H1 (cell line): ENCODE data around the gene CCDC40. TPM values are rescaled to one million over a fixed set of nuclear protein-coding genes. Genes with fewer than 3 reads are reported as not detected.

Experiments used
- CTCF ChIA-PET: fragments of 300-600 bp; sonication (Branson Sonifier 250); formaldehyde crosslinking; loops from one replicate; lab custom pipeline; 2021; ENCODE audit not compliant: partially characterized antibody; lab: Charles Lee
- POLR2A ChIA-PET: fragments of 300-600 bp; sonication (Branson Sonifier 250); formaldehyde crosslinking; loops from one replicate; lab custom pipeline; 2021; ENCODE audit warnings: inconsistent platforms; ENCODE audit not compliant: partially characterized antibody; lab: Charles Lee
- DNase-seq, 2 experiments: peaks; one replicate each; pipeline versions ENCODE4 v3.0.0 to v3.0.0-alpha.2; 2010 to 2022; ENCODE audit warnings: low spot score in 2 of 2, low read depth in 1 of 2, mixed read lengths in 1 of 2
- FAIRE-seq: peaks from 2 replicates; lab custom pipeline; 2011; peaks lifted over from hg19 to GRCh38; lab: Jason Lieb, UNC
- H2AFZ ChIP-seq: 2 replicates; pipeline ENCODE4 v1.8.1; 2012; ENCODE audit warnings: low read length, inconsistent platforms
- H2AK5ac ChIP-seq: 2 replicates; pipeline ENCODE4 v1.6.1; 2013; ENCODE audit warnings: low read depth, low read length
- H2BK120ac ChIP-seq: replicated peaks from 2 replicates; pipeline ENCODE3; 2013; ENCODE audit warnings: low read depth, low read length, inconsistent platforms
- H2BK12ac ChIP-seq: 2 replicates; pipeline ENCODE4 v1.6.1; 2013; ENCODE audit warnings: low read depth, low read length
- H2BK15ac ChIP-seq: 2 replicates; pipeline ENCODE4 v1.6.1; 2013; ENCODE audit warnings: low read length
- H2BK20ac ChIP-seq: 2 replicates; pipeline ENCODE4 v1.6.1; 2013; ENCODE audit warnings: low read length
- H2BK5ac ChIP-seq: 2 replicates; pipeline ENCODE4 v1.6.1; 2013; ENCODE audit warnings: low read depth, low read length
- H3K14ac ChIP-seq: 2 replicates; pipeline ENCODE4 v1.6.1; 2013; ENCODE audit warnings: inconsistent platforms; ENCODE audit not compliant: insufficient read length
- H3K18ac ChIP-seq: 2 replicates; pipeline ENCODE4 v1.6.1; 2013; ENCODE audit warnings: low read length; ENCODE audit errors: extremely low read depth
- H3K23ac ChIP-seq: 2 replicates; pipeline ENCODE4 v1.6.1; 2013; ENCODE audit warnings: inconsistent platforms; ENCODE audit not compliant: insufficient read length
- H3K23me2 ChIP-seq: 2 replicates; pipeline ENCODE4 v1.6.1; 2013; ENCODE audit warnings: low read depth, low read length
- H3K27ac ChIP-seq: 2 replicates; pipeline ENCODE4 v1.6.1; 2011; ENCODE audit warnings: low read depth, low read length, inconsistent platforms
- H3K27me3 ChIP-seq, 4 experiments: replicated peaks in 1 of 4; 1 replicate in 1 of 4; 2 replicates in 3 of 4; pipeline versions ENCODE4 v1.6.1 to v1.8.1; 2011 to 2013; ENCODE audit warnings: low read length in 3 of 4, mild to moderate bottlenecking in 3 of 4, inconsistent platforms in 2 of 4, mixed read lengths in 2 of 4, moderate library complexity in 1 of 4; ENCODE audit not compliant: control insufficient read depth in 3 of 4, insufficient read depth in 3 of 4; ENCODE audit errors: extremely low read depth in 1 of 4
- H3K36me3 ChIP-seq, 4 experiments: 2 replicates each; pipeline versions ENCODE4 v1.6.1 to v1.8.1; 2011 to 2013; ENCODE audit warnings: mild to moderate bottlenecking in 4 of 4, low read length in 3 of 4, moderate library complexity in 2 of 4, control low read depth in 1 of 4, inconsistent platforms in 1 of 4; ENCODE audit not compliant: insufficient read depth in 4 of 4, control insufficient read depth in 2 of 4
- H3K4ac ChIP-seq: replicated peaks from 2 replicates; pipeline ENCODE3; 2013; ENCODE audit warnings: low read length, low read depth, mixed read lengths, inconsistent platforms; ENCODE audit not compliant: insufficient read length
- H3K4me1 ChIP-seq, 4 experiments: replicated peaks in 1 of 4; 1 replicate in 1 of 4; 2 replicates in 3 of 4; pipeline versions ENCODE4 v1.6.1 to v1.8.1; 2011 to 2013; ENCODE audit warnings: low read length in 3 of 4, inconsistent platforms in 2 of 4, mixed read lengths in 1 of 4; ENCODE audit not compliant: insufficient read depth in 4 of 4, control insufficient read depth in 3 of 4
- H3K4me2 ChIP-seq, 2 experiments: 2 replicates each; pipeline versions ENCODE4 v1.6.1 to v1.8.1; 2011 to 2013; ENCODE audit warnings: low read depth in 2 of 2, low read length in 2 of 2, control low read depth in 1 of 2, inconsistent platforms in 1 of 2, mild to moderate bottlenecking in 1 of 2; ENCODE audit not compliant: insufficient read depth in 1 of 2
- H3K4me3 ChIP-seq, 4 experiments: fragments of 200-600, 300-600 bp in 1 of 4; sonication (generic), shearing (Covaris generic), sonication (Bioruptor Twin) in 1 of 4; 2 replicates each; pipeline versions ENCODE4 v1.5.1 to v1.8.1; 2011 to 2016; ENCODE audit warnings: low read length in 4 of 4, low read depth in 3 of 4, control low read depth in 2 of 4, inconsistent platforms in 2 of 4, mild to moderate bottlenecking in 2 of 4, mixed read lengths in 1 of 4, moderate library complexity in 1 of 4; ENCODE audit not compliant: insufficient read depth in 2 of 4; ENCODE audit errors: extremely low read depth in 1 of 4
- H3K56ac ChIP-seq: replicated peaks from 2 replicates; pipeline ENCODE3; 2013; ENCODE audit warnings: low read depth, mild to moderate bottlenecking, mixed read lengths, low read length, inconsistent platforms; ENCODE audit not compliant: insufficient read length
- H3K79me1 ChIP-seq: 2 replicates; pipeline ENCODE4 v1.6.1; 2013; ENCODE audit warnings: low read depth, low read length, control low read depth
- H3K79me2 ChIP-seq, 2 experiments: 2 replicates each; pipeline versions ENCODE4 v1.6.1 to v1.8.1; 2012 to 2013; ENCODE audit warnings: low read length in 2 of 2, mild to moderate bottlenecking in 2 of 2, inconsistent platforms in 1 of 2; ENCODE audit not compliant: insufficient read depth in 2 of 2, control insufficient read depth in 1 of 2
- H3K9ac ChIP-seq, 4 experiments: replicated peaks in 1 of 4; 1 replicate in 1 of 4; 2 replicates in 3 of 4; pipeline versions ENCODE4 v1.6.1 to v1.8.1; 2011 to 2013; ENCODE audit warnings: low read depth in 3 of 4, low read length in 3 of 4, control low read depth in 2 of 4, mild to moderate bottlenecking in 2 of 4, moderate library complexity in 2 of 4, inconsistent platforms in 1 of 4; ENCODE audit errors: extremely low read depth in 1 of 4
- H3K9me3 ChIP-seq, 2 experiments: 2 replicates each; pipeline versions ENCODE4 v1.6.1 to v1.8.1; 2012 to 2013; ENCODE audit warnings: mild to moderate bottlenecking in 2 of 2, moderate library complexity in 2 of 2, control low read depth in 1 of 2, inconsistent platforms in 1 of 2, low read depth in 1 of 2, low read length in 1 of 2, mixed read lengths in 1 of 2; ENCODE audit not compliant: insufficient read depth in 2 of 2
- H4K20me1 ChIP-seq, 2 experiments: replicated peaks in 1 of 2; 2 replicates each; pipeline versions ENCODE3 to v1.8.1; 2011 to 2013; ENCODE audit warnings: inconsistent platforms in 2 of 2, low read length in 2 of 2, mild to moderate bottlenecking in 1 of 2; ENCODE audit not compliant: insufficient read depth in 2 of 2, control insufficient read depth in 1 of 2
- H4K5ac ChIP-seq: 2 replicates; pipeline ENCODE4 v1.6.1; 2013; ENCODE audit warnings: low read length, low read depth, mixed read lengths, inconsistent platforms; ENCODE audit not compliant: insufficient read length
- H4K8ac ChIP-seq: 2 replicates; pipeline ENCODE4 v1.8.0; 2013; ENCODE audit warnings: mild to moderate bottlenecking, moderate library complexity, low read length, inconsistent platforms; ENCODE audit not compliant: insufficient read depth; ENCODE audit errors: extremely low read depth
- H4K91ac ChIP-seq: replicated peaks from 2 replicates; pipeline ENCODE3; 2013; ENCODE audit warnings: low read length, mixed read lengths, inconsistent platforms; ENCODE audit not compliant: insufficient read length
- CREB1 ChIP-seq: IDR thresholded peaks from 2 replicates; pipeline ENCODE4 v1.6.1; 2012; ENCODE audit warnings: inconsistent platforms
- POLR2AphosphoS5 ChIP-seq: IDR thresholded peaks from 2 replicates; pipeline ENCODE4 v1.6.1; 2011; ENCODE audit warnings: low read depth, low read length
- RBBP5 ChIP-seq: IDR thresholded peaks from 2 replicates; pipeline ENCODE4 v1.7.1; 2012; ENCODE audit warnings: low read depth, mild to moderate bottlenecking, inconsistent platforms, low read length, moderate library complexity, borderline replicate concordance
- RFX5 ChIP-seq: IDR thresholded peaks from 2 replicates; pipeline ENCODE4 v1.6.1; 2011; ENCODE audit warnings: low read depth, low read length, improper control_type of control experiment, borderline replicate concordance
- TAF1 ChIP-seq: IDR thresholded peaks from 2 replicates; pipeline ENCODE4 v1.6.1; 2011; ENCODE audit warnings: mild to moderate bottlenecking, low read depth, low read length
- WGBS, 2 experiments: shearing (Covaris generic) in 1 of 2; methylation state at CpG; one replicate each; pipeline versions ENCODE4 v1.1.6 to v1.1.7; 2013 to 2015; ENCODE audit warnings: low lambda C conversion rate in 2 of 2, mixed read lengths in 2 of 2, inconsistent platforms in 1 of 2, low coverage in 1 of 2, missing lambda C conversion rate in 1 of 2; ENCODE audit not compliant: insufficient replicate concordance in 2 of 2, insufficient coverage in 1 of 2, insufficient read length in 1 of 2; ENCODE audit errors: extremely low coverage in 1 of 2, missing lambda C conversion rate in 1 of 2; 5-methylcytosine and 5-hydroxymethylcytosine counted together
- polyA plus RNA-seq, 7 experiments: library from polyadenylated mRNA; depleted of rRNA in 3 of 7; stranded (reverse) in 5 of 7; unstranded in 2 of 7; fragments of >200 nt in 5 of 7; fragments of 200-250 nt in 2 of 7; gene quantifications; 1 replicate in 5 of 7; 2 replicates in 1 of 7; 4 replicates in 1 of 7; pipeline versions ENCODE4 v1.2.1 to v1.2.3, GENCODE V29; 2011 to 2013; ENCODE audit warnings: missing spikeins in 2 of 7, mixed read lengths in 2 of 7
- total RNA-seq: library from RNA; stranded (reverse); fragmentation: NEBNext Ultra II Directional; extraction: Animal tissue kit (Norgen Biotek cat#: 25700); gene quantifications from 2 replicates; pipeline ENCODE4 v1.2.1, GENCODE V29; 2021

CCDC40 gene
- total and polyA plus RNA-seq, 2 of the 8 experiments (the other 6 are each of a cell fraction or from before 2014, with no cell fraction given): 4.1 to 11.5 TPM

DNA sequence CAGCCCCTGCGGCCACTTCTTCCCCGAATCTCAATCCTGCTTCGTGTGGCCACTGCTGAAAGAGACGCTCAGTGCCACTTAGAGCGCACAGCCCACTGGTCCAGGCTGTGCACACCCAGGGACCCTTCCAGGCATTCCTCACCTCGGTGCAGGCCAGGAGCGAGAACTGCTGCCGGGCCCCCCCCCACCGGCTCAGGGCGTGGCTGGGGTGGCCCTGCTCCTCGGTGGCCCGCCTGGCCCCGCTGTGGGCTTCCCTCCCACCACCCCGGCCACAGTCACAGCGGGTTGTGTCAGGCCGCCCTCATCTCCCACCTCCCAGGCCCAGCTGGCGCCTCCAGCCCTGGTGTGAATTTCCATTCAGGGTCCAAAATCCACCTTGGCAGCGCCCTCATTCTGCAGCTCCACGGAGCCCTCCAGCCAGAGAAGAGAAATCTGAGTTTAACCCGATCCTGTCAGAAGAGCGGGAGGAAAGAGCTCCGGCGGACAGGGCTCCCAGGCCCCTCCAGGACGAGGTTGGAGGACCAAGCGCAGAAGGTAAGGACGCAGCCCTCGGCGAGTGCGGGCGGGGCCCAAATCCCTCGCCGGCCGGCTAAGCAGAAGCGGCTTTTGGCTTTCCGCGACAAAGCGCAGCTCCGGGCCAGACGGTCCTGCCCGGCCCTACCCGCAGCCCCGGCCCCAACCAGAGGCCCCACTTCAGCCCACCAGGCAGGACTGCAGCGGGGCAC lies 12.8 kb upstream of the CCDC40 start:
- Histone ChIP-seq H3K9me3 (no peaks in the 10 kb centered on the region), H2BK20ac (no peak overlapping the region), H3K23me2 (peaks cover 14% of the 10 kb centered on the region), H3K18ac (no peak overlapping the region; the same call in 1 of the 2 replicates), H3K4ac (no peak overlapping the region), H3K36me3 (no peaks in the 10 kb centered on the region; a peak in 1 of 8 replicates), H2AK5ac (no peak overlapping the region; the same call in 1 of the 2 replicates), H2BK15ac (no peak overlapping the region), H3K79me1 (peaks cover 19% of the 10 kb centered on the region), H2BK5ac (peak overlapping the region; percentile 84; the same call in 1 of the 2 replicates), H4K5ac (no peak overlapping the region), H2BK120ac (no peak overlapping the region), H3K79me2 (peaks cover 14 to 77% of the 10 kb centered on the region in 2 experiments), H3K56ac (peak overlapping the region; percentile 1), H3K9ac (no peak overlapping the region), H3K27me3 (no peaks in the 10 kb centered on the region; a peak in 1 of 7 replicates), H3K4me2 (peak overlapping the region in 1 of 2 experiments; percentile 36; a peak in 1 of 4 replicates), H4K8ac (no peak overlapping the region), H4K91ac (no peak overlapping the region), H3K4me3 (no peak overlapping the region), H3K14ac (no peak overlapping the region), H2BK12ac (0 out of 2 replicates have a peak overlapping the region, but pooled peaks have one; percentile 20), H3K23ac (no peak overlapping the region), H3K4me1 (peaks cover 0 to 5% (median 0%) of the 10 kb centered on the region in 4 experiments; a peak in 5 of 7 replicates), H2AFZ (no peak overlapping the region), H4K20me1 (peaks cover 21 to 34% of the 10 kb centered on the region in 2 experiments), H3K27ac (no peak overlapping the region)
- POLR2A ChIA-PET: interaction anchor here (1.0 to 4.7 kb wide), 3 partner anchors 11 to 25 kb away, joined by 3 to 34 read pairs (median 24); no protein-coding TSS in a partner anchor
- FAIRE-seq: no peak
- no peak for DNase-seq
- CTCF ChIA-PET: interaction anchor here (2.3 to 3.9 kb wide), 2 partner anchors 15 to 18 kb away, joined by 11 to 18 read pairs; no protein-coding TSS in a partner anchor
- TF ChIP-seq RBBP5: no peak
- no peak for TF ChIP-seq TAF1
- no peak for TF ChIP-seq CREB1
- TF ChIP-seq POLR2AphosphoS5: no peak
- no peak for TF ChIP-seq RFX5
- WGBS, 2 experiments: 78% methylated on average over 31 of the region's 43 CpGs; no CpG with 5 or more reads in 1 of the 2 experiments
